Liver (tissue), 9 donors: ENCODE results near the gene ALG13. TPM values are rescaled to one million over a fixed set of nuclear protein-coding genes. Genes with fewer than 3 reads are reported as not detected.
"Not testable (repeated sequence)": the region's sequence is repeated elsewhere in the genome, so short reads cannot be mapped to it uniquely, and the experiment has no call there.

Experiments used
- DNase-seq: peaks from one replicate; pipeline ENCODE4 v3.0.0-alpha.2; 2017; ENCODE audit warnings: low spot score
- H3K27ac ChIP-seq, 2 donors: one replicate each; pipeline ENCODE4 v1.7.0; 2013; ENCODE audit warnings: inconsistent platforms in 2 of 2, low read length in 2 of 2, control low read depth in 1 of 2, low read depth in 1 of 2, mild to moderate bottlenecking in 1 of 2
- H3K27me3 ChIP-seq, 4 donors: one replicate each; pipeline versions ENCODE4 v1.6.1 to v1.7.0; 2013; ENCODE audit warnings: low read length in 3 of 4, inconsistent platforms in 1 of 4, mild to moderate bottlenecking in 1 of 4, moderate library complexity in 1 of 4; ENCODE audit not compliant: control insufficient read depth in 4 of 4, insufficient read depth in 4 of 4
- H3K36me3 ChIP-seq, 4 donors: one replicate each; pipeline versions ENCODE4 v1.6.1 to v1.7.0; 2013; ENCODE audit warnings: low read length in 3 of 4, mild to moderate bottlenecking in 3 of 4, low read depth in 1 of 4, moderate library complexity in 1 of 4; ENCODE audit not compliant: control insufficient read depth in 4 of 4, insufficient read depth in 3 of 4
- H3K4me1 ChIP-seq, 4 donors: one replicate each; pipeline versions ENCODE4 v1.6.1 to v1.7.0; 2013; ENCODE audit warnings: low read length in 3 of 4, mild to moderate bottlenecking in 3 of 4, moderate library complexity in 1 of 4; ENCODE audit not compliant: control insufficient read depth in 4 of 4, insufficient read depth in 4 of 4
- H3K4me3 ChIP-seq, 3 donors: one replicate each; pipeline versions ENCODE4 v1.6.1 to v1.7.0; 2013; ENCODE audit warnings: low read length in 3 of 3, control low read depth in 1 of 3, low read depth in 1 of 3, mild to moderate bottlenecking in 1 of 3
- H3K9ac ChIP-seq, 2 donors: one replicate each; pipeline ENCODE4 v1.7.0; 2013; ENCODE audit warnings: low read length in 2 of 2, mild to moderate bottlenecking in 2 of 2, moderate library complexity in 2 of 2, control low read depth in 1 of 2, low read depth in 1 of 2
- H3K9me3 ChIP-seq, 4 donors: one replicate each; pipeline versions ENCODE4 v1.6.1 to v1.7.0; 2013; ENCODE audit warnings: low read length in 3 of 4; ENCODE audit not compliant: control insufficient read depth in 4 of 4
- ATF3 ChIP-seq: IDR thresholded peaks from 2 replicates; pipeline ENCODE4 v1.6.1; 2016; ENCODE audit warnings: antibody characterized with exemption
- EGR1 ChIP-seq, 2 donors: IDR thresholded peaks; 2 replicates each; pipeline ENCODE4 v1.6.1; 2016 to 2018; ENCODE audit warnings: antibody characterized with exemption in 2 of 2, low read depth in 2 of 2
- FOXA1 ChIP-seq: IDR thresholded peaks from 2 replicates; pipeline ENCODE4 v1.6.1; 2016; ENCODE audit warnings: antibody characterized with exemption
- FOXA2 ChIP-seq: IDR thresholded peaks from 2 replicates; pipeline ENCODE4 v1.6.1; 2016; ENCODE audit warnings: antibody characterized with exemption
- GABPA ChIP-seq, 2 donors: IDR thresholded peaks in 1 of 2; conservative IDR thresholded peaks in 1 of 2; 2 replicates each; pipeline ENCODE4 v1.6.1; 2016; ENCODE audit warnings: antibody characterized with exemption in 2 of 2, mild to moderate bottlenecking in 1 of 2, moderate library complexity in 1 of 2
- HNF4A ChIP-seq, 2 donors: conservative IDR thresholded peaks; 2 replicates each; pipeline ENCODE4 v1.6.1; 2016; ENCODE audit warnings: antibody characterized with exemption in 2 of 2, mild to moderate bottlenecking in 2 of 2
- HNF4G ChIP-seq: IDR thresholded peaks from 2 replicates; pipeline ENCODE4 v1.6.1; 2016; ENCODE audit warnings: antibody characterized with exemption
- JUND ChIP-seq, 2 donors: IDR thresholded peaks; 2 replicates each; pipeline ENCODE4 v1.6.1; 2016; ENCODE audit warnings: antibody characterized with exemption in 2 of 2
- MAX ChIP-seq: IDR thresholded peaks from 2 replicates; pipeline ENCODE4 v1.6.1; 2016; ENCODE audit warnings: antibody characterized with exemption
- NR2F2 ChIP-seq: IDR thresholded peaks from 2 replicates; pipeline ENCODE4 v1.6.1; 2016; ENCODE audit warnings: antibody characterized with exemption
- RAD21 ChIP-seq, 2 donors: IDR thresholded peaks; 2 replicates each; pipeline ENCODE4 v1.6.1; 2016; ENCODE audit warnings: antibody characterized with exemption in 2 of 2, mild to moderate bottlenecking in 2 of 2
- REST ChIP-seq: IDR thresholded peaks from 2 replicates; pipeline ENCODE4 v1.6.1; 2016; ENCODE audit warnings: antibody characterized with exemption, mild to moderate bottlenecking
- RXRA ChIP-seq, 2 donors: IDR thresholded peaks; 2 replicates each; pipeline ENCODE4 v1.6.1; 2017 to 2018; ENCODE audit warnings: antibody characterized with exemption in 2 of 2, mild to moderate bottlenecking in 1 of 2
- SP1 ChIP-seq: IDR thresholded peaks from 2 replicates; pipeline ENCODE4 v1.6.1; 2018; ENCODE audit warnings: antibody characterized with exemption, mild to moderate bottlenecking
- TAF1 ChIP-seq: conservative IDR thresholded peaks from 2 replicates; pipeline ENCODE4 v1.6.1; 2016; ENCODE audit warnings: antibody characterized with exemption, mild to moderate bottlenecking
- YY1 ChIP-seq: IDR thresholded peaks from 2 replicates; pipeline ENCODE4 v1.6.1; 2016; ENCODE audit warnings: antibody characterized with exemption, mild to moderate bottlenecking
- ZBTB33 ChIP-seq: IDR thresholded peaks from 2 replicates; pipeline ENCODE4 v1.6.1; 2016; ENCODE audit warnings: antibody characterized with exemption
- whole genome bisulfite sequencing: extraction: QIAGEN DNeasy Blood & Tissue Kit; methylation state at CpG from one replicate; pipeline ENCODE4 v1.1.7; 2013; 5-methylcytosine and 5-hydroxymethylcytosine counted together
- polyA plus RNA-seq, 2 donors: library from polyadenylated mRNA; stranded (reverse) in 1 of 2; unstranded in 1 of 2; fragments of 200-250 nt in 1 of 2; fragments of >200 nt in 1 of 2; fragmentation: Nextera tagmentation in 1 of 2; extraction: Ambion mirVana in 1 of 2; gene quantifications; one replicate each; pipeline versions ENCODE4 v1.2.1 to v1.2.3, GENCODE V29; 2013 to 2015
- total RNA-seq, 2 donors: library from RNA; depleted of rRNA; stranded (reverse); fragments of >200 nt; gene quantifications; one replicate each; pipeline ENCODE4 v1.2.3, GENCODE V29; 2014
- donor health status: healthy.
- donor health status: healthy.
- donor health status: healthy.
- donor health status: healthy.
- donor health status: healthy.

The ALG13 gene
- total and polyA plus RNA-seq, 4 donors, result 21.1 to 37.1 (median 29.7) TPM

GRCh38 chrX:111634823-111635729 is 45.9 kb upstream of the ALG13 start:
- WGBS, result 86% methylated on average over 1 of the region's 1 CpG
- TF ChIP-seq RAD21 (IDR thresholded peaks at IDR 0.05), result no peak
- TF ChIP-seq FOXA1, result no peak
- TF ChIP-seq REST, result no peak
- TF ChIP-seq NR2F2, result no peak
- no peak for TF ChIP-seq ATF3
- no peak for TF ChIP-seq TAF1
- TF ChIP-seq EGR1 (IDR thresholded peaks at IDR 0.05; ENCODE audit: low read depth in 2 of 2), result no peak
- no peak for TF ChIP-seq GABPA (IDR thresholded peaks at IDR 0.05 in 1 of 2, conservative IDR thresholded peaks at IDR 0.05 in 1 of 2)
- TF ChIP-seq MAX, result no peak
- no peak for TF ChIP-seq HNF4G
- no peak for TF ChIP-seq ZBTB33
- TF ChIP-seq YY1, result no peak
- no peak for TF ChIP-seq SP1
- TF ChIP-seq FOXA2, result no peak
- Histone ChIP-seq H3K27ac (no peak overlapping the region), H3K4me3 (no peak overlapping the region), H3K36me3 (no peaks in the 10 kb centered on the region), H3K9ac (no peak overlapping the region), H3K4me1 (no peaks in the 10 kb centered on the region), H3K9me3 (no peaks in the 10 kb centered on the region), H3K27me3 (no peaks in the 10 kb centered on the region)
- DNase-seq, result no peak

GRCh38 chrX:111641969-111642368 is 39.0 kb upstream of the ALG13 start:
- H3K9ac ChIP-seq, result no peak overlapping the region
- DNase-seq, result no peak
- H3K4me1 ChIP-seq, result no peaks in the 10 kb centered on the region
- no peaks in the 10 kb centered on the region for H3K36me3 ChIP-seq
- H3K4me3 ChIP-seq, result no peak overlapping the region
- H3K9me3 ChIP-seq, result no peaks in the 10 kb centered on the region
- no peaks in the 10 kb centered on the region for H3K27me3 ChIP-seq
- TF ChIP-seq MAX, result no peak
- TF ChIP-seq NR2F2, result no peak
- no peak for TF ChIP-seq ZBTB33
- no peak for TF ChIP-seq HNF4A (conservative IDR thresholded peaks at IDR 0.05)
- no peak for TF ChIP-seq FOXA2
- TF ChIP-seq RAD21 (IDR thresholded peaks at IDR 0.05), result no peak
- TF ChIP-seq SP1, result no peak
- TF ChIP-seq RXRA (IDR thresholded peaks at IDR 0.05), result no peak
- TF ChIP-seq HNF4G, result no peak
- no peak for TF ChIP-seq YY1
- TF ChIP-seq TAF1, result no peak
- no peak for TF ChIP-seq JUND (IDR thresholded peaks at IDR 0.05)
- TF ChIP-seq FOXA1, result no peak
- TF ChIP-seq EGR1 (IDR thresholded peaks at IDR 0.05; ENCODE audit: low read depth in 2 of 2), result no peak
- no peak for TF ChIP-seq GABPA (IDR thresholded peaks at IDR 0.05 in 1 of 2, conservative IDR thresholded peaks at IDR 0.05 in 1 of 2)
- 90% methylated on average over 3 of the region's 3 CpGs for WGBS
- H3K27ac ChIP-seq, result no peak overlapping the region

- not testable (repeated sequence) for H3K36me3 ChIP-seq, H3K9ac ChIP-seq, DNase-seq, H3K27me3 ChIP-seq, H3K4me3 ChIP-seq, H3K9me3 ChIP-seq, H3K27ac ChIP-seq, H3K4me1 ChIP-seq
- WGBS, result 92% methylated on average over 3 of the region's 3 CpGs
These were observed 35.8 kb upstream of the ALG13 start for GRCh38 chrX:111645165-111645564.
